Breast epithelium (tissue), 3 donors: ENCODE measurements around the gene RB1.

Source experiments
- POLR2A ChIP-seq: fragments of 450-650 bp; IDR thresholded peaks from one replicate; pipeline ENCODE4 v1.6.1; 2016; ENCODE audit warnings: antibody characterized with exemption, mild to moderate bottlenecking, moderate library complexity
- POLR2AphosphoS5 ChIP-seq, 3 donors: sonication (generic); formaldehyde crosslinking; IDR thresholded peaks; one replicate each; pipeline ENCODE4 v1.6.1; 2017; ENCODE audit warnings: antibody characterized with exemption in 3 of 3
- TF ChIP-seq, protein P1 (sequence below), 3 donors: fragments of 450-650 bp; IDR thresholded peaks; one replicate each; pipeline ENCODE4 v1.5.1; 2016 to 2017; ENCODE audit warnings: antibody characterized with exemption in 3 of 3, mild to moderate bottlenecking in 3 of 3, moderate library complexity in 3 of 3

GRCh38 chr13:48292650-48293049 is 10.9 kb upstream of the RB1 start:
- TF ChIP-seq, protein P1, sequence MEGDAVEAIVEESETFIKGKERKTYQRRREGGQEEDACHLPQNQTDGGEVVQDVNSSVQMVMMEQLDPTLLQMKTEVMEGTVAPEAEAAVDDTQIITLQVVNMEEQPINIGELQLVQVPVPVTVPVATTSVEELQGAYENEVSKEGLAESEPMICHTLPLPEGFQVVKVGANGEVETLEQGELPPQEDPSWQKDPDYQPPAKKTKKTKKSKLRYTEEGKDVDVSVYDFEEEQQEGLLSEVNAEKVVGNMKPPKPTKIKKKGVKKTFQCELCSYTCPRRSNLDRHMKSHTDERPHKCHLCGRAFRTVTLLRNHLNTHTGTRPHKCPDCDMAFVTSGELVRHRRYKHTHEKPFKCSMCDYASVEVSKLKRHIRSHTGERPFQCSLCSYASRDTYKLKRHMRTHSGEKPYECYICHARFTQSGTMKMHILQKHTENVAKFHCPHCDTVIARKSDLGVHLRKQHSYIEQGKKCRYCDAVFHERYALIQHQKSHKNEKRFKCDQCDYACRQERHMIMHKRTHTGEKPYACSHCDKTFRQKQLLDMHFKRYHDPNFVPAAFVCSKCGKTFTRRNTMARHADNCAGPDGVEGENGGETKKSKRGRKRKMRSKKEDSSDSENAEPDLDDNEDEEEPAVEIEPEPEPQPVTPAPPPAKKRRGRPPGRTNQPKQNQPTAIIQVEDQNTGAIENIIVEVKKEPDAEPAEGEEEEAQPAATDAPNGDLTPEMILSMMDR (IDR thresholded peaks at IDR 0.05) = no peak
- no peak for TF ChIP-seq POLR2A
- no peak for TF ChIP-seq POLR2AphosphoS5 (IDR thresholded peaks at IDR 0.05)
